ENCODE measurements around the gene BRF1.

BRF1 gene

GRCh38 chr14:105209091-105209490, 91.7 kb downstream of the BRF1 start:
- DNase-seq (ENCODE audit: low spot score) = no peak
- H3K4me1 Mint-ChIP-seq (ENCODE audit: low read depth) = no peaks in the 10 kb centered on the region
- no peak overlapping the region for H3K4me3 Mint-ChIP-seq
- no peaks in the 10 kb centered on the region for H3K36me3 Mint-ChIP-seq (ENCODE audit: low read depth)
- H3K27ac Mint-ChIP-seq = no peak overlapping the region
- no peaks in the 10 kb centered on the region for H3K9me3 Mint-ChIP-seq
- H3K27me3 Mint-ChIP-seq (ENCODE audit: low read depth) = no peaks in the 10 kb centered on the region

GRCh38 chr14:105208738-105209075, 92.1 kb downstream of the BRF1 start:
- no peak overlapping the region for H3K27ac Mint-ChIP-seq

GRCh38 chr14:105207996-105208737, 92.6 kb downstream of the BRF1 start:
- Mint-ChIP-seq H3K36me3 (ENCODE audit: low read depth) (no peaks in the 10 kb centered on the region), H3K27ac (no peak overlapping the region), H3K4me1 (ENCODE audit: low read depth) (no peaks in the 10 kb centered on the region)

More at GRCh38 chr14:105208738-105209075, 92.1 kb downstream of the BRF1 start:
- Mint-ChIP-seq H3K9me3 (no peaks in the 10 kb centered on the region), H3K27me3 (ENCODE audit: low read depth) (no peaks in the 10 kb centered on the region), H3K36me3 (ENCODE audit: low read depth) (no peaks in the 10 kb centered on the region), H3K4me1 (ENCODE audit: low read depth) (no peaks in the 10 kb centered on the region), H3K4me3 (no peak overlapping the region)
- no peak for DNase-seq (ENCODE audit: low spot score)

DNA sequence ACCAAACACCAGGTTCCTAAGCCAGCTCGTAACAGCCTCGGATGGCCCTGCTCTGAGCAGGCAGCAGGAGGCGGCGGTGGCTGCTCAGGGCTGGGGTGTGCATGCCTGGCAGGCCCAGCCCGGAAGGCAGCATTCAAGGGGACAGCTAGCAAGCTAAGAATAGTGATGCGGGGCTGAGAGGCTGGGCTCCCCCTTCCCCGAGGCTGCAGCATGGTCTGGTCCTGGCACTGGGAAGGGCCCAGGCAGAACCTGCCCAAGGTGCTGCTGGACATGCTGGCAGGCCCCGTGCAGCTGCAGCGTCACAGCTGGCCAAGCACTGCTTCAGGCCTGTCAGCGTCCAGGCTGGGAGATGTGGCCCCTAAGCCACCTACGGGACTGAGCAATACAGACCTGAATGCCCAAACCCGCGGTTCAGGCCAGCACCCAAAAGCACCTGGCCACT, 93.3 kb downstream of the BRF1 start:
- no peak for DNase-seq (ENCODE audit: low spot score)
- Mint-ChIP-seq H3K27ac (no peak overlapping the region), H3K4me3 (no peak overlapping the region), H3K27me3 (ENCODE audit: low read depth) (no peaks in the 10 kb centered on the region), H3K4me1 (ENCODE audit: low read depth) (no peaks in the 10 kb centered on the region), H3K36me3 (ENCODE audit: low read depth) (no peaks in the 10 kb centered on the region), H3K9me3 (no peaks in the 10 kb centered on the region)

More at GRCh38 chr14:105207996-105208737, 92.6 kb downstream of the BRF1 start:
- Mint-ChIP-seq H3K27me3 (ENCODE audit: low read depth) (no peaks in the 10 kb centered on the region), H3K4me3 (no peak overlapping the region), H3K9me3 (no peaks in the 10 kb centered on the region)
- DNase-seq (ENCODE audit: low spot score) = no peak

DNA sequence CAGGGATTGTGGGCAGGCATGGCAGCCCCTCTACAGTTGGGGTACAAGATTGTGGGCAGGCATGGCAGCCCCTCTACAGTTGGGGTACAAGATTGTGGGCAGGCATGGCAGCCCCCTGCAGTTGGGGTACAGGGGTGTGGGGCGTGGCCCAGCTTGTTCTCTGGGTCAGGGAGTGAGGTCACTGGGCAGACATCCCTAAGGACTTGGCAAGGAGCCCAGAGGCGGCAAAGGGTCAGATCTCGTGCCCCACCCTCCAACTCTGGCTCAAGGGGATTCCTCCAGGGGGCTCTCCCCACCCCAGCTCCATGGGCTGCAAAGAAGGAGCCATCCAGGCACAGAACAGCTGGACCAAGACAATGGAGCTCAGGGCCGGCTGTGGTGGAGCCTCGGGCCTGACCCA, 93.9 kb downstream of the BRF1 start:
- no peaks in the 10 kb centered on the region for H3K9me3 Mint-ChIP-seq
- no peak for DNase-seq (ENCODE audit: low spot score)
- no peak overlapping the region for H3K4me3 Mint-ChIP-seq
- H3K27me3 Mint-ChIP-seq (ENCODE audit: low read depth) = no peaks in the 10 kb centered on the region
- no peaks in the 10 kb centered on the region for H3K36me3 Mint-ChIP-seq (ENCODE audit: low read depth)
- H3K4me1 Mint-ChIP-seq (ENCODE audit: low read depth) = no peaks in the 10 kb centered on the region
- no peak overlapping the region for H3K27ac Mint-ChIP-seq

DNA sequence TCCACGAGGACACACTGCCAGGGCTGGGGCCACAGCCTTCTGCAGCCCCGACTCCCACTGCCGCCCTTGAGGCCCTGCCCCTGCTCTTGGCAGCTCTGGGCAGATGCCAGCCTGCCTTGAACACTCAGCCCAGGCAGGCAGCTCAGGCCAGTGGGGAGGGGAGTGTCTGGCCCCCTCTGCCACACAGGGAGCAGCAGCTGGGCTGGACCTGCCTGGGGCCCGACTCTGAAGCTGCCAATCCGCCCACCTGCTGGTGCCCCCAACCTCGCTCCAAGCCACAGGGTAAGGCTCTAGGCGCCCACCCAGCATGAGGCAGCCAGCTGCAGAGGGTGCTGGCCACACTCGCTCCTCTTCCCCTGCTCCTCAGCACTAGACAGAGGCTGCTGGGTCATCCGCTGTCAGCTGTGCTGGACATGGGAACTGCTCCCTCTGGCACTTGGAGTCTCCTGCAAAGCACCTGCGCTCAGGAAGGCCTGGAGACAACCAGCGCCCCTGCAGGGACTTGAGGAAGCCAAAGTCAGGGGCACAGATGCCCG, 95.1 kb downstream of the BRF1 start:
- no peak overlapping the region for H3K27ac Mint-ChIP-seq
- no peak overlapping the region for H3K4me3 Mint-ChIP-seq
- H3K4me1 Mint-ChIP-seq (ENCODE audit: low read depth) = peaks cover 3% of the 10 kb centered on the region
- no peaks in the 10 kb centered on the region for H3K27me3 Mint-ChIP-seq (ENCODE audit: low read depth)
- no peaks in the 10 kb centered on the region for H3K9me3 Mint-ChIP-seq
- H3K36me3 Mint-ChIP-seq (ENCODE audit: low read depth) = no peaks in the 10 kb centered on the region
- DNase-seq (ENCODE audit: low spot score) = no peak

GRCh38 chr14:105204931-105205672, 95.7 kb downstream of the BRF1 start:
- H3K36me3 Mint-ChIP-seq (ENCODE audit: low read depth) = no peaks in the 10 kb centered on the region
- no peak for DNase-seq (ENCODE audit: low spot score)
- no peak overlapping the region for H3K4me3 Mint-ChIP-seq
- no peaks in the 10 kb centered on the region for H3K27me3 Mint-ChIP-seq (ENCODE audit: low read depth)
- H3K9me3 Mint-ChIP-seq = no peaks in the 10 kb centered on the region
- H3K27ac Mint-ChIP-seq = no peak overlapping the region
- H3K4me1 Mint-ChIP-seq (ENCODE audit: low read depth) = peaks cover 3% of the 10 kb centered on the region

- Mint-ChIP-seq H3K4me1 (ENCODE audit: low read depth) (peaks cover 3% of the 10 kb centered on the region), H3K4me3 (no peak overlapping the region), H3K9me3 (no peaks in the 10 kb centered on the region), H3K27me3 (ENCODE audit: low read depth) (peaks cover 3% of the 10 kb centered on the region), H3K36me3 (ENCODE audit: low read depth) (no peaks in the 10 kb centered on the region), H3K27ac (no peak overlapping the region)
- DNase-seq (ENCODE audit: low spot score) = no peak
These were observed 96.4 kb downstream of the BRF1 start for GRCh38 chr14:105204206-105204930.

GRCh38 chr14:105203701-105204100, 97.1 kb downstream of the BRF1 start:
- no peak for DNase-seq (ENCODE audit: low spot score)
- no peak overlapping the region for H3K4me3 Mint-ChIP-seq
- peaks cover 3% of the 10 kb centered on the region for H3K4me1 Mint-ChIP-seq (ENCODE audit: low read depth)
- H3K27me3 Mint-ChIP-seq (ENCODE audit: low read depth) = peaks cover 6% of the 10 kb centered on the region
- H3K9me3 Mint-ChIP-seq = no peaks in the 10 kb centered on the region
- H3K27ac Mint-ChIP-seq = no peak overlapping the region
- no peaks in the 10 kb centered on the region for H3K36me3 Mint-ChIP-seq (ENCODE audit: low read depth)

DNA sequence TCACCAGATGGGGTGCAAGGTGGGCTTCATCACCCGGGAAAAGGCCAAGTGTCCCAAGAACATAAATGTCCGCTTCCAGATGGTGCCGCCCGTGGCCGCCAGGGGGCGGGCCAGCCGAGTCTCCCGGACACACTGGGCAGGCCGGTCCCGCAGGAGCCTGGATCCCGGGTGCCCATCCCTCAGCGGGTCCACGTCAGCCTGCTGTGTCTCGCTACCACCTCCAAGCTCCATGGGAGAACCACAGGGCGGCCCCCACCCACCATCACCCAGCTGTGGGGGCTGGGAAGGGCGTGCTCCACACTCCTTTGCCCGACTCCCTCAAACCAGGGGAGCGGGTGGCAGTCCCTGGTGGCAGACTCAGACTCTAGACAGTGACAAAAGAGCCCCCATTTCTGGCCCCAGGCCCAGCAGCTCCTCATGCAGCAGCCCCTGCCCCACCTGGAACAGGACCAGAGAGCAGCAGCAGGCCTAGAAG, 97.7 kb downstream of the BRF1 start:
- Mint-ChIP-seq H3K27me3 (ENCODE audit: low read depth) (peaks cover 10% of the 10 kb centered on the region), H3K36me3 (ENCODE audit: low read depth) (no peaks in the 10 kb centered on the region)
- peak; percentile 60 for DNase-seq (ENCODE audit: low spot score)

GRCh38 chr14:105201925-105202513, 98.8 kb downstream of the BRF1 start:
- no peaks in the 10 kb centered on the region for H3K36me3 Mint-ChIP-seq (ENCODE audit: low read depth)
- H3K27ac Mint-ChIP-seq = no peak overlapping the region
- H3K9me3 Mint-ChIP-seq = no peaks in the 10 kb centered on the region
- peak; percentile 32 for DNase-seq (ENCODE audit: low spot score)
- H3K4me1 Mint-ChIP-seq (ENCODE audit: low read depth) = peaks cover 3% of the 10 kb centered on the region
- H3K27me3 Mint-ChIP-seq (ENCODE audit: low read depth) = peaks cover 20% of the 10 kb centered on the region
- no peak overlapping the region for H3K4me3 Mint-ChIP-seq

More for the DNA sequence above, 97.7 kb downstream of the BRF1 start:
- Mint-ChIP-seq H3K27ac (no peak overlapping the region), H3K9me3 (no peaks in the 10 kb centered on the region), H3K4me1 (ENCODE audit: low read depth) (peaks cover 3% of the 10 kb centered on the region), H3K4me3 (no peak overlapping the region)

DNA sequence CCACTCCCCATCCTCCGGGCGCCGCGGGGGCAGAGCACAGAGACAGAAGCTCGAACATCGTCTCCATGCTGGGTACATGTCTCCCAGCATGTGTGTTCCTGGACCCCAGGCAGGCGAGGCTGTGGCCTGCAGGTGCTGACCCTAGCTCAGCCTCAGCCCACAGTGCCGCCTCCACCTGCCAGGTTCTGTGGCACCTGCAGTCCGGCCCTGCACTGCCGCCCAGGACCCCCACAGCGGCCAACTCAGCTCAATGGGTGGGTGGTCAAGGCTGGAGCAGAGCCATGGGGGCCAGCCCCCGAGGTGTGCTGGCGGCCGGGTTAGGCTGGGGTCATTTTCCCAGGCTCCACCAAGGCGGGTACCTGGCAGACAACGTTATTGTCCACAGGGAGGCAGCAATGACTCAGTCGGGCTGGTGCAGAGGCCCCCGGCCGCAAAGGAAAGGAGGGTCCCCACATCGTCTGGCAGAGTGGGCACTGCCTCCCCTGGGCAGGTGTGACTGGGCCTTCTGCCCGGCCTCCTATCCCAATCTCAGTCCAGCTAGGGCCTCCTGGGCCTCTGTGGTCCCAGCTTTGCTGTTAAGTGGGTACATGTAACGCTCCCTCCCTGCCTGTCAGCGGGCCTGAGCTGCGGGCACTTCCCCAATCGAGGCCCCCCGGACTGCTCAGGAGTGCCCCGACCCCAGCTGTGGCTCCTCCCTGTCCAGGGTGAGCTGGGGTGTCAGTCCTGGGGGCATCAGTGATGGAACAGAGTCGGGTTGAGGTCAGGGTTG, 99.5 kb downstream of the BRF1 start:
- peaks cover 3% of the 10 kb centered on the region for H3K4me1 Mint-ChIP-seq (ENCODE audit: low read depth)
- H3K4me3 Mint-ChIP-seq = no peak overlapping the region
- peaks cover 22% of the 10 kb centered on the region for H3K27me3 Mint-ChIP-seq (ENCODE audit: low read depth)
- H3K27ac Mint-ChIP-seq = no peak overlapping the region
- H3K9me3 Mint-ChIP-seq = no peaks in the 10 kb centered on the region
- DNase-seq (ENCODE audit: low spot score) = no peak
- H3K36me3 Mint-ChIP-seq (ENCODE audit: low read depth) = no peaks in the 10 kb centered on the region

GRCh38 chr14:105200641-105201040, 100.2 kb downstream of the BRF1 start:
- no peak overlapping the region for H3K4me3 Mint-ChIP-seq
- no peaks in the 10 kb centered on the region for H3K36me3 Mint-ChIP-seq (ENCODE audit: low read depth)

More at GRCh38 chr14:105200641-105201040, 100.2 kb downstream of the BRF1 start:
- Mint-ChIP-seq H3K27ac (no peak overlapping the region), H3K4me1 (ENCODE audit: low read depth) (peaks cover 3% of the 10 kb centered on the region), H3K9me3 (no peaks in the 10 kb centered on the region), H3K27me3 (ENCODE audit: low read depth) (peaks cover 26% of the 10 kb centered on the region)
- no peak for DNase-seq (ENCODE audit: low spot score)

Measured in T-helper 2 cell treated with Interferon-gamma antibody and Interleukin-4, amounts not matched to agents 5 μg/mL and 100 μg/mL, for 36 hours (primary cell).